Measurements from ENCODE around the gene DRD2.

Gene DRD2

GRCh38 chr11:113393501-113393985, 81.7 kb downstream of the DRD2 start (continued):
- TF ChIP-seq ZFP37 (tag by site-specific recombination; IDR thresholded peaks at IDR 0.05) (no peak), ZNF350 (tag by site-specific recombination; IDR thresholded peaks at IDR 0.05) (no peak), ZNF114 (tag by site-specific recombination; IDR thresholded peaks at IDR 0.05) (no peak), BCL11B (tag by site-specific recombination; IDR thresholded peaks at IDR 0.05; ENCODE audit: low read depth) (no peak)

- H3K4me1 ChIP-seq (ENCODE audit: control insufficient read depth, insufficient read depth, low read length), result no peaks in the 10 kb centered on the region
- no peak overlapping the region for H3K4me3 ChIP-seq (ENCODE audit: low read depth, low read length)
- CTCF ChIA-PET, result no interaction called here
- H3K9me3 ChIP-seq (ENCODE audit: control insufficient read depth, insufficient read depth, low read depth, low read length), result no peaks in the 10 kb centered on the region
- POLR2A ChIA-PET, result no interaction called here
- H3K27ac ChIP-seq (ENCODE audit: extremely low read depth, low read depth, low read length), result no peak overlapping the region
- no peaks in the 10 kb centered on the region for H3K36me3 ChIP-seq (ENCODE audit: control insufficient read depth in 2 of 2, insufficient read depth in 1 of 2, low read length in 2 of 2)
- TF ChIP-seq ZNF169 (tag by site-specific recombination; IDR thresholded peaks at IDR 0.05) (no peak), ZNF561 (tag by site-specific recombination; IDR thresholded peaks at IDR 0.05; ENCODE audit: borderline replicate concordance) (no peak), MEIS1 (CRISPR knock-in tag; IDR thresholded peaks at IDR 0.05; ENCODE audit: borderline replicate concordance) (no peak), ZNF76 (tag by site-specific recombination; IDR thresholded peaks at IDR 0.05; ENCODE audit: borderline replicate concordance, low read depth) (no peak), ZFHX2 (tag by site-specific recombination; conservative IDR thresholded peaks at IDR 0.05) (no peak), PRDM2 (tag by site-specific recombination; IDR thresholded peaks at IDR 0.05; ENCODE audit: borderline replicate concordance) (no peak), ZNF112 (tag by site-specific recombination; IDR thresholded peaks at IDR 0.05) (no peak), ZNF624 (tag by site-specific recombination; IDR thresholded peaks at IDR 0.05) (no peak)
Observed at GRCh38 chr11:113392236-113392921, 82.8 kb downstream of the DRD2 start.

- TF ChIP-seq MZF1 (tag by site-specific recombination; IDR thresholded peaks at IDR 0.05; ENCODE audit: borderline replicate concordance) (no peak), ZNF621 (tag by site-specific recombination; IDR thresholded peaks at IDR 0.05) (no peak), ZNF214 (tag by site-specific recombination; IDR thresholded peaks at IDR 0.05; ENCODE audit: borderline replicate concordance) (no peak), ZNF747 (tag by site-specific recombination; IDR thresholded peaks at IDR 0.05) (no peak), ZNF510 (tag by site-specific recombination; IDR thresholded peaks at IDR 0.05; ENCODE audit: insufficient replicate concordance) (no peak), GLI4 (tag by site-specific recombination; IDR thresholded peaks at IDR 0.05) (no peak), ZNF362 (tag by site-specific recombination; IDR thresholded peaks at IDR 0.05) (no peak)
- POLR2A ChIA-PET, result no interaction called here
- no peaks in the 10 kb centered on the region for H3K36me3 ChIP-seq (ENCODE audit: control insufficient read depth in 2 of 2, insufficient read depth in 1 of 2, low read length in 2 of 2)
- H3K9me3 ChIP-seq (ENCODE audit: control insufficient read depth, insufficient read depth, low read depth, low read length), result no peaks in the 10 kb centered on the region
- no peaks in the 10 kb centered on the region for H3K4me1 ChIP-seq (ENCODE audit: control insufficient read depth, insufficient read depth, low read length)
- CTCF ChIA-PET, result interaction anchor here (0.5 kb wide), 1 partner anchor 351 kb away, joined by 3 read pairs; no protein-coding TSS in a partner anchor
- H3K4me3 ChIP-seq (ENCODE audit: low read depth, low read length), result no peak overlapping the region
- H3K27ac ChIP-seq (ENCODE audit: extremely low read depth, low read depth, low read length), result no peak overlapping the region
Observed at GRCh38 chr11:113389272-113389671, 85.9 kb downstream of the DRD2 start.

Measured in HEK293 (cell line).